Thyroid gland (tissue), 4 donors: Measurements from ENCODE around the gene ERICH3. TPM values are rescaled to one million over a fixed set of nuclear protein-coding genes. Genes with fewer than 3 reads are reported as not detected.

ENCODE experiments used
- DNase-seq, 2 donors: peaks; one replicate each; pipeline ENCODE4 v3.0.0-alpha.2; 2019
- H3K27ac ChIP-seq, 3 donors: fragments of 200-600 bp; sonication (generic); 1 replicate in 2 of 3; 2 replicates in 1 of 3; pipeline ENCODE4 v1.5.1; 2016 to 2019; ENCODE audit warnings: mild to moderate bottlenecking in 1 of 3, moderate library complexity in 1 of 3
- H3K27me3 ChIP-seq: fragments of 200-600 bp; sonication (generic); one replicate; pipeline ENCODE4 v1.5.1; 2019
- H3K36me3 ChIP-seq, 2 donors: fragments of 200-600 bp; sonication (generic); one replicate each; pipeline ENCODE4 v1.5.1; 2016 to 2019
- H3K4me1 ChIP-seq, 2 donors: fragments of 200-600 bp; sonication (generic); one replicate each; pipeline ENCODE4 v1.5.1; 2017 to 2019
- H3K4me3 ChIP-seq, 3 donors: fragments of 200-600 bp; sonication (generic); replicated peaks in 1 of 3; 1 replicate in 2 of 3; 2 replicates in 1 of 3; pipeline ENCODE4 v1.5.1; 2016; ENCODE audit warnings: mild to moderate bottlenecking in 1 of 3
- H3K9me3 ChIP-seq: fragments of 200-600 bp; sonication (generic); one replicate; pipeline ENCODE4 v1.5.1; 2017
- CTCF ChIP-seq, 6 experiments: fragments of 200-600 bp in 3 of 6; fragments of 450-650 bp in 3 of 6; sonication (generic) in 3 of 6; IDR thresholded peaks; one replicate each; pipeline ENCODE4 v1.5.1; 2016 to 2019; ENCODE audit warnings: antibody characterized with exemption in 6 of 6, mild to moderate bottlenecking in 2 of 6, inconsistent platforms in 1 of 6, moderate library complexity in 1 of 6
- POLR2A ChIP-seq, 2 donors: fragments of 450-650 bp; IDR thresholded peaks; one replicate each; pipeline ENCODE4 v1.6.1; 2017; ENCODE audit warnings: antibody characterized with exemption in 2 of 2, mild to moderate bottlenecking in 2 of 2, moderate library complexity in 1 of 2
- WGBS, 2 donors: methylation state at CpG; one replicate each; pipeline ENCODE4 v1.1.5; 2017; 5-methylcytosine and 5-hydroxymethylcytosine counted together
- intact Hi-C: fragments of 100-400 bp; cut with DNase I; formaldehyde crosslinking; loops from one replicate; pipeline ENCODE4 v1.15.1; 2023
- total RNA-seq, 4 donors: library from RNA; depleted of rRNA; stranded (reverse); fragments of >200 nt; gene quantifications; one replicate each; pipeline ENCODE4 v1.2.3, GENCODE V29; 2016

Gene ERICH3
- total RNA-seq, 4 donors from 2014 or later, result 0.11 to 0.40 TPM; not detected in 2

GRCh38 chr1:74593887-74594866, 79.4 kb downstream of the ERICH3 start:
- 72 to 80% methylated on average over 6 of the region's 6 CpGs for WGBS, 2 donors

GRCh38 chr1:74592580-74593355, 80.8 kb downstream of the ERICH3 start:
- intact Hi-C loops, result no loop called here
- WGBS, 2 donors, result 70 to 86% methylated on average over 5 of the region's 5 CpGs

More at GRCh38 chr1:74593887-74594866, 79.4 kb downstream of the ERICH3 start:
- intact Hi-C loops, result no loop called here
- DNase-seq, result peak; percentile 5 to 20
- no peak overlapping the region for H3K27ac ChIP-seq
- TF ChIP-seq CTCF (IDR thresholded peaks at IDR 0.05) (no peak), POLR2A (IDR thresholded peaks at IDR 0.05) (no peak)
- no peak overlapping the region for H3K4me3 ChIP-seq
- no peaks in the 10 kb centered on the region for H3K9me3 ChIP-seq
- H3K27me3 ChIP-seq, result no peaks in the 10 kb centered on the region
- H3K36me3 ChIP-seq, result no peaks in the 10 kb centered on the region
- H3K4me1 ChIP-seq, result no peaks in the 10 kb centered on the region

GRCh38 chr1:74591949-74592348, 81.6 kb downstream of the ERICH3 start:
- H3K27me3 ChIP-seq, result no peaks in the 10 kb centered on the region
- H3K36me3 ChIP-seq, result no peaks in the 10 kb centered on the region
- no peak overlapping the region for H3K27ac ChIP-seq
- no peak overlapping the region for H3K4me3 ChIP-seq
- H3K9me3 ChIP-seq, result no peaks in the 10 kb centered on the region
- TF ChIP-seq CTCF (IDR thresholded peaks at IDR 0.05), result no peak
- no peaks in the 10 kb centered on the region for H3K4me1 ChIP-seq
- DNase-seq, result no peak
- 81 to 89% methylated on average over 2 of the region's 2 CpGs for WGBS, 2 donors
- intact Hi-C loops, result no loop called here

More at GRCh38 chr1:74592580-74593355, 80.8 kb downstream of the ERICH3 start:
- H3K4me1 ChIP-seq, result no peaks in the 10 kb centered on the region
- H3K4me3 ChIP-seq, result no peak overlapping the region
- no peak for DNase-seq
- H3K27me3 ChIP-seq, result no peaks in the 10 kb centered on the region
- H3K9me3 ChIP-seq, result no peaks in the 10 kb centered on the region
- TF ChIP-seq CTCF (IDR thresholded peaks at IDR 0.05) (no peak), POLR2A (IDR thresholded peaks at IDR 0.05) (no peak)
- H3K27ac ChIP-seq, result no peak overlapping the region
- no peaks in the 10 kb centered on the region for H3K36me3 ChIP-seq

GRCh38 chr1:74590288-74590687, 83.3 kb downstream of the ERICH3 start:
- no peaks in the 10 kb centered on the region for H3K9me3 ChIP-seq
- H3K36me3 ChIP-seq, result no peaks in the 10 kb centered on the region
- H3K4me3 ChIP-seq, result no peak overlapping the region
- WGBS, 2 donors, result 85 to 93% methylated on average over 5 of the region's 5 CpGs
- no peak overlapping the region for H3K27ac ChIP-seq
- H3K27me3 ChIP-seq, result no peaks in the 10 kb centered on the region
- intact Hi-C loops, result no loop called here
- TF ChIP-seq POLR2A (IDR thresholded peaks at IDR 0.05), result no peak
- no peak for TF ChIP-seq CTCF (IDR thresholded peaks at IDR 0.05)
- H3K4me1 ChIP-seq, result no peaks in the 10 kb centered on the region
- DNase-seq, result no peak
